Lung (tissue), 12 donors: ENCODE measurements around the gene PHLDB2. TPM values are rescaled to one million over a fixed set of nuclear protein-coding genes. Genes with fewer than 3 reads are reported as not detected.

Source experiments
- ATAC-seq: fragments of 200-7000 bp; cut with Tn5 transposase; one replicate; pipeline ENCODE4 v1.9.1; 2020; ENCODE audit warnings: moderate number of reproducible peaks; ENCODE audit not compliant: insufficient read depth, low FRiP score
- DNase-seq, 3 donors: peaks; one replicate each; pipeline ENCODE4 v3.0.0-alpha.2; 2013 to 2017
- H3K27ac ChIP-seq, 2 donors: one replicate each; pipeline ENCODE4 v1.5.1; 2013; ENCODE audit warnings: mild to moderate bottlenecking in 2 of 2, moderate library complexity in 2 of 2, control low read depth in 1 of 2, inconsistent platforms in 1 of 2, low read depth in 1 of 2, low read length in 1 of 2
- H3K27me3 ChIP-seq, 3 donors: one replicate each; pipeline ENCODE4 v1.5.1; 2013; ENCODE audit warnings: low read length in 2 of 3; ENCODE audit not compliant: control insufficient read depth in 3 of 3, insufficient read depth in 3 of 3
- H3K36me3 ChIP-seq, 4 donors: one replicate each; pipeline ENCODE4 v1.5.1; 2013; ENCODE audit warnings: low read length in 4 of 4, mild to moderate bottlenecking in 1 of 4, moderate library complexity in 1 of 4; ENCODE audit not compliant: control insufficient read depth in 4 of 4, insufficient read depth in 4 of 4
- H3K4me1 ChIP-seq, 5 donors: one replicate each; pipeline ENCODE4 v1.5.1; 2013; ENCODE audit warnings: low read length in 5 of 5, mild to moderate bottlenecking in 2 of 5, moderate library complexity in 1 of 5; ENCODE audit not compliant: control insufficient read depth in 5 of 5, insufficient read depth in 5 of 5
- H3K4me3 ChIP-seq: one replicate; pipeline ENCODE4 v1.5.1; 2013; ENCODE audit warnings: mild to moderate bottlenecking, control low read depth, moderate library complexity
- H3K9ac ChIP-seq, 2 donors: one replicate each; pipeline ENCODE4 v1.5.1; 2013; ENCODE audit warnings: low read length in 2 of 2, control low read depth in 1 of 2; ENCODE audit not compliant: insufficient read depth in 1 of 2
- H3K9me3 ChIP-seq, 4 donors: one replicate each; pipeline ENCODE4 v1.5.1; 2013; ENCODE audit warnings: low read length in 3 of 4, mild to moderate bottlenecking in 1 of 4, moderate library complexity in 1 of 4; ENCODE audit not compliant: control insufficient read depth in 4 of 4, insufficient read depth in 3 of 4
- CTCF ChIP-seq: IDR thresholded peaks from 2 replicates; pipeline ENCODE4 v1.5.1; 2012; ENCODE audit warnings: mild to moderate bottlenecking; ENCODE audit errors: control extremely low read depth, extremely low read depth
- WGBS, 2 donors: extraction: QIAGEN DNeasy Blood & Tissue Kit; methylation state at CpG; one replicate each; pipeline ENCODE4 v1.1.7; 2013; 5-methylcytosine and 5-hydroxymethylcytosine counted together
- polyA plus RNA-seq, 2 donors: library from polyadenylated mRNA; stranded (reverse); fragments of 200-250 nt; gene quantifications; one replicate each; pipeline ENCODE4 v1.2.1, GENCODE V29; 2013
- total RNA-seq, 2 donors: library from RNA; depleted of rRNA in 1 of 2; stranded (reverse); fragments of >200 nt in 1 of 2; gene quantifications; one replicate each; pipeline ENCODE4 v1.2.1, GENCODE V29; 2014 to 2021
- donor health status: control.
- donor health status: control.
- donor health status: Bipolar disorder and iron deficiency.
- donor health status: healthy.
- donor health status: DM: yes; HTN: yes; CAD: no.

PHLDB2 gene
- total and polyA plus RNA-seq, 4 donors: 14.4 to 58.1 (median 26.7) TPM

GRCh38 chr3:111915905-111916304 lies 56.8 kb downstream of the PHLDB2 start:
- 49 to 55% methylated on average over 3 of the region's 3 CpGs for WGBS, 2 donors
- Histone ChIP-seq H3K9me3 (no peaks in the 10 kb centered on the region), H3K27me3 (no peaks in the 10 kb centered on the region), H3K36me3 (peaks cover 12 to 30% (median 24%) of the 10 kb centered on the region in 4 donors), H3K4me1 (peaks cover 4 to 16% (median 9%) of the 10 kb centered on the region in 5 donors), H3K27ac (no peak overlapping the region), H3K4me3 (no peak overlapping the region), H3K9ac (no peak overlapping the region)
- ATAC-seq (no peak), DNase-seq (no peak)
- no peak for TF ChIP-seq CTCF

GRCh38 chr3:111917300-111917699 lies 58.2 kb downstream of the PHLDB2 start:
- Histone ChIP-seq H3K27ac (peak overlapping the region in 1 of 2 donors; percentile 16), H3K36me3 (peaks cover 12 to 33% (median 25%) of the 10 kb centered on the region in 4 donors), H3K4me3 (no peak overlapping the region), H3K4me1 (peaks cover 0 to 9% (median 0%) of the 10 kb centered on the region in 5 donors), H3K27me3 (no peaks in the 10 kb centered on the region), H3K9me3 (no peaks in the 10 kb centered on the region), H3K9ac (no peak overlapping the region)
- ATAC-seq (no peak), DNase-seq (no peak)
- 74 to 87% methylated on average over 1 of the region's 1 CpG for WGBS, 2 donors
- TF ChIP-seq CTCF: no peak

GRCh38 chr3:111919370-111920065 lies 60.5 kb downstream of the PHLDB2 start:
- peaks cover 0 to 24% (median 0%) of the 10 kb centered on the region in 5 donors for H3K4me1 ChIP-seq
- no peak for ATAC-seq
- H3K9ac ChIP-seq: no peak overlapping the region
- no peaks in the 10 kb centered on the region for H3K9me3 ChIP-seq
- no peak for DNase-seq
- no peak overlapping the region for H3K4me3 ChIP-seq
- no peaks in the 10 kb centered on the region for H3K27me3 ChIP-seq
- WGBS, 2 donors: 87 to 89% methylated on average over 9 of the region's 9 CpGs
- TF ChIP-seq CTCF: no peak
- peaks cover 10 to 29% (median 23%) of the 10 kb centered on the region in 4 donors for H3K36me3 ChIP-seq
- no peak overlapping the region for H3K27ac ChIP-seq
